HuH-7.5 (cell line): Measurements from ENCODE around the gene SDE2.
"Not testable (repeated sequence)": the region's sequence is repeated elsewhere in the genome, so short reads cannot be mapped to it uniquely, and the experiment has no call there.

Experiments used
- DNase-seq: peaks from one replicate; pipeline ENCODE4 v3.0.0; 2011; ENCODE audit warnings: low spot score

Gene SDE2

GRCh38 chr1:225942574-225942973 is 56.6 kb downstream of the SDE2 start:
- no peak for DNase-seq

DNA sequence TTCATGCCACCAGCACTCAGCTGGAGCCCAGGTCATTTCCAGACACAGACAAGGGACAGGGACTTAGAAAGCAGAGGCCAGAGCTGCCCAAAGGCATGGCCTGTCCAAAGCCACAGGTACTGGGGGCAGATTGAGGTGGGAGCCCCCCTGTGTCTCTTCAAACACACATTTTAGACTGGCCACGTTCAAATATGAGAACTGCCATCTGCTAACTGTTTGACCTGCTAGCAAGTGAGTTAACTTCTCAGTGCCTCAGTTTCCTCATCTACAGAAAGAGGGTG is 57.3 kb downstream of the SDE2 start:
- no peak for DNase-seq

- no peak for DNase-seq
Observed at GRCh38 chr1:225941187-225941941, 57.8 kb downstream of the SDE2 start, which contains the start of gene LEFTY2. Gene LEFTY2 (minus strand): TSS chr1:225941220. CDS start chr1:225941140, 80 bp downstream.

DNA sequence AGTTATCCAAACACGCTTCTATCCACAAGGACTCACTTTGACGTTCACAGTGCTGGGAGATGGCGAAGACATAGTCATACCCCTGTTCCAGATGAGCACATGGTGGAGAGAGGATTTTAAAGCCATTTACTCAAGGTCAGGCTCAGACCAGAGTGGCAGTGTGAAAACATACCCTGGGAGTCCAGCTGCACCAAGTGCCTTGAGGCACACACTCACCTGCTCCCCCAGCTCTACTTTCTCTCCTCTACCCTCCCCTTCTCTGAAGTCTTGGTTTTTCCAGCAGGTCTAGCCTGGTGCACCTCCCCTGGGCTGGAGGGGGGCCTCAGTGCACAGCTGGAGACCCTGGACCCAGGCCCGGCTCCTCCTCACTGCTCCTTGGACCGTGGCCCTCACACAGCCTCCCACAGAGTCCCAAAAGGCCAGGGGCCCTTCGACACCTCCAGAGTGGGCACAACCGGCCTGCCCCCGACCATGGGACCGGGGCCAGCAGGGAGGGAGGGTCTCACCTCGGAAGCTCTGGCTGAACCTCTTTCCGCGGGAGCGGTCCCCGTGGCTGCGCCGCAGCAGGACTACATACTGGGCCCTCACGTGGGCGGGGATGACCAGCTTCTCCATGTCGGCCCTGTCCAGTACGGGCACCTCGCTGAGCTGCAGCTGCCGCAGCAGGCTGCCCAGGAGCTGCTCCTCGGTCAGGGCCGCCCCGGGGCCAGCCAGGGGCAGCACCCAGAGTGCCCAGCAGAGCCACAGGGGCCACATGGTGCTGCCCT is 58.6 kb downstream of the SDE2 start:
- DNase-seq: no peak

DNA sequence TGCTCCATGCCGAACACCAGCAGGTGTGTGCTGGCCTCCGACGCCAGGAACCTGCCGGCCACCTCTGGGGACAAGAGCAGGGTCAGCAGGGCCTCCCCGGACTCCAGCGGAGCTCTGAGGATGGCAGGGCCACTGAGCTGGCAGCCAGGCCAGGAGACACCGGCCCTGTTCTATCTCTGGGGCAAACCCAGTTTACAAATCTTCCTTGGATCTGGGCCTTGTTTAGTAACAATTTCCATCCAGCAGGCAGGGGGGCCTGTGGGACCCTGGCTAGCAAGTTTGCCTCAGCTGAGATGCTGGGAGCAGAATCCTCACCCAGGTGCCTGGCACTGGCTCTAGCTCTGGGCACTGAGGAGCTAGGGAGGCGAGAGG is 59.2 kb downstream of the SDE2 start:
- DNase-seq: not testable (repeated sequence)

DNA sequence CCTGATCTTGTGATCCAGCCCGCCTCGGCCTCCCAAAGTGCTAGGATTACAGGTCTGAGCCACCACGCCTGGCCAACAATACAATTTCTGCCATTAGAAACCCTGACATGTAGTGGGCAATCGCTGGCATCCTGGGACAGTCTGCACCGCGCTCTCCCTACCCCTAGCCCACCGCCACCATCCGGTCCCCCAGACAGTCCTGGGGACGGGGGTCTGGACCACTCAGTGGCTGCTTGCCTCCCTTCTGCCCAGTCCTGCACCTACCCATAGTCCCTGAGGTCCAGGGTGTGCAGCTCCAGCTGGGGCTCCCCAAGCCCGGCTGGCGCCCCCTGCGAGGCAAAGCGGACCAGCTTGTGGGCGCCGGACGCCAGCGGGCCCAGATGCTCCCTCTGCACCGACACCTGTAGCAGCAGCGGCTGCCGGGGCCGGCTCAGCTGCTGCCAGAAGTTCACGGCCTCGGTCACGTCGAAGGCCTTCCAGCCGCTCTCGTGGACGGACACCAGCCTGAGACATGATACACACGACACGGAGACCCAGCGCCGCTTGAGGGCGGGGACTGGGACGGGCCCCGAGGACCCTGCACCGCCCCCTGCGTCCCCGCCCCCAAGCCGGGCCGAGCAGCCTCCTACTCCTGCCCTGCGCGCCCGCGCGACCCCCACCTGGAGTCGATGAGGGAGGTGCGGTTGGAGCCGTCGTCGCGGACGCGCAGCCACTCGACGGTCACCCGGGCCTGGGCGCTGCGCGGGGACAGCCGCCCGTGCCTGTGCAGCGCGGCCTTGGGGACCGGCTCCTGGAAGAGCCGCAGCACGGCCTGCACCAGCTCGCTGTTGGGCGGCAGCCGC is 59.8 kb downstream of the SDE2 start:
- not testable (repeated sequence) for DNase-seq

- DNase-seq: no peak
Observed at GRCh38 chr1:225937048-225937968, 61.8 kb downstream of the SDE2 start.

- no peak for DNase-seq
Observed at GRCh38 chr1:225936523-225936922, 62.6 kb downstream of the SDE2 start.

GRCh38 chr1:225936086-225936485 is 63.1 kb downstream of the SDE2 start:
- DNase-seq: not testable (repeated sequence)

DNA sequence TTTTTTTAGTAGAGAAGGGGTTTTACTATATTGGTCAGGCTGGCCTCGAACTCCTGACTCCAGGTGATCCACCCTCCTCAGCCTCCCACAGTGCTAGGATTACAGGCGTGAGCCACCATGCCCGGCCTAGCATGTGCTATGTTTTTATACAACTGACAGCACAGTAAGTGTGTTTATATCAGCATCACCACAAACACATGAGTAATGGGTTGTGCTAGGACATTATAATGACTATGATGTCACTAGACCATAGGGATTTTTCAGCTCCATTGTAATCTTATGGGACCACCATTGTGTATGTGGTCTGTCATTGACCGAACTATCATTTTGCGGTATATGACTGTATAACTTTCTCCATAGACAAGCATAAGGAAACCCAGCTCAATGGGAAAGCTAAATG is 64.4 kb downstream of the SDE2 start:
- DNase-seq: no peak

DNA sequence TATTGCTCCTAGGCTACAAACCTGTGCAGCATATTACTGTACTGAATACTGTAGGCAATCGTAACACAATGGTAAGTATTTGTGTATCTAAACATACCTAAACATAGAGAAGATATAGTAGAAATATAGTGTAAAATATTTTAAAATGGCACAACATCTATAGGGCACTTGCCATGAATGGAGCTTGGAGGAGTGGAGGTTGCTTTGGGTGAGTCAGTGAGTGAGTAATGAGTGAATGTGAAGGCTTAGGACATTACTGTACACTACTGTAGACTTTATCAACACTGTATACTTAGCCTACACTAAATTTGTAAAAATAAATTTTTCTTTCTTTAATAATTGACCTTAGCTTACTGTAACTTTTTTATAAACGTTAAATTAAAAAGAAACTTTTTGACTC is 66.1 kb downstream of the SDE2 start:
- no peak for DNase-seq
